AG09319 (cell line): ENCODE results near the gene HOXD4.

Experiments used
- DNase-seq: peaks from one replicate; pipeline ENCODE4 v3.0.0-alpha.2; 2010; ENCODE audit warnings: low read depth; ENCODE audit errors: extremely low read depth
- TF ChIP-seq, protein P1 (sequence below): IDR thresholded peaks from 2 replicates; pipeline ENCODE4 v1.5.1; 2011; ENCODE audit warnings: low read depth, mild to moderate bottlenecking, inconsistent platforms, low read length, moderate library complexity

The HOXD4 gene

GRCh38 chr2:176174382-176174823 is 23.1 kb downstream of the HOXD4 start:
- TF ChIP-seq, protein P1, sequence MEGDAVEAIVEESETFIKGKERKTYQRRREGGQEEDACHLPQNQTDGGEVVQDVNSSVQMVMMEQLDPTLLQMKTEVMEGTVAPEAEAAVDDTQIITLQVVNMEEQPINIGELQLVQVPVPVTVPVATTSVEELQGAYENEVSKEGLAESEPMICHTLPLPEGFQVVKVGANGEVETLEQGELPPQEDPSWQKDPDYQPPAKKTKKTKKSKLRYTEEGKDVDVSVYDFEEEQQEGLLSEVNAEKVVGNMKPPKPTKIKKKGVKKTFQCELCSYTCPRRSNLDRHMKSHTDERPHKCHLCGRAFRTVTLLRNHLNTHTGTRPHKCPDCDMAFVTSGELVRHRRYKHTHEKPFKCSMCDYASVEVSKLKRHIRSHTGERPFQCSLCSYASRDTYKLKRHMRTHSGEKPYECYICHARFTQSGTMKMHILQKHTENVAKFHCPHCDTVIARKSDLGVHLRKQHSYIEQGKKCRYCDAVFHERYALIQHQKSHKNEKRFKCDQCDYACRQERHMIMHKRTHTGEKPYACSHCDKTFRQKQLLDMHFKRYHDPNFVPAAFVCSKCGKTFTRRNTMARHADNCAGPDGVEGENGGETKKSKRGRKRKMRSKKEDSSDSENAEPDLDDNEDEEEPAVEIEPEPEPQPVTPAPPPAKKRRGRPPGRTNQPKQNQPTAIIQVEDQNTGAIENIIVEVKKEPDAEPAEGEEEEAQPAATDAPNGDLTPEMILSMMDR, result no peak
- DNase-seq, result no peak

DNA sequence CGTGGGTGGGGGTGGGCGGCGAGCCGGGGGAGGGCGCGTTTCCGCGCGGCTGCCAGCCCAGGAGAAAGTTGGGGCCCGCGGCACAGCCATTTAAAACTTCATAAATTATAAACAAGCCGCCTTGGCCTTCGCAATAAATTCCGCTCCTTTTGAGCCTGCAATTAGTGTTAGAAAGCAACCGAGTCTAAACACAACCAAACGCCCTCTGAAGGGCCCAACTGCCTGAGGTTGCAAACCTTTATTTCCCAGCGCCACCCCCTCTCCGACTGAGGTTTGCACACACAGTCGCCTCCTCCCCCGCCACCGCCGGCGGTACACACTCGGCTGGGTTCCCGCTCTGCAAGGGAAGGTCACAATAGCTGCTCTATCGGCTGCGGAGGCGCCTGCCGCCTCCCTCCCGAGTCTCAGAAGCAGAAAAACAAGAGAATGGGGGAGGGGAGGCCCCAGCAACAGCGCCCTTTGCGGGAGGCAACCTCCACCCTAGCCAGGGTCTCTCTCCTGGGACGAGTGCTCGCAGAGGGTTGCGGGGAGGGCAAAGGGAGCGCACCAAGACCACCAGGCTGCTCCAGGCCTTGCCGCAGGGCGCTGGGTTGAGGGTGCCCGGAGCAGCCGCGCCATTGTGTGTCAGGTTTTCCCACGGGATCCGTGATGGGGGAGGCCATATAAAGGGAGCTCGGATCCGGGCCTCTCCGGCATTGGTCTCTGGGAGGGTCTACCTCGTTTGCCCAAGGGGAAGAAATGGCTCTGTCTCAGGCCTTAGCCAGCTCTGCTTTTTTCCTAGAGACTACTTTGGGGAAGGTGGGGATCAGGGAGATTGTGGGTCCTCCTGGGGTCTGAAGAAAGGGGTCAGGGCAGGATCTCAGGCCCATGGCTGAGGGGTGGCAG is 23.7 kb downstream of the HOXD4 start:
- TF ChIP-seq, protein P1, result no peak
- no peak for DNase-seq

- DNase-seq, result no peak
- TF ChIP-seq, protein P1, result no peak
Observed at GRCh38 chr2:176175709-176176607, 24.6 kb downstream of the HOXD4 start.

DNA sequence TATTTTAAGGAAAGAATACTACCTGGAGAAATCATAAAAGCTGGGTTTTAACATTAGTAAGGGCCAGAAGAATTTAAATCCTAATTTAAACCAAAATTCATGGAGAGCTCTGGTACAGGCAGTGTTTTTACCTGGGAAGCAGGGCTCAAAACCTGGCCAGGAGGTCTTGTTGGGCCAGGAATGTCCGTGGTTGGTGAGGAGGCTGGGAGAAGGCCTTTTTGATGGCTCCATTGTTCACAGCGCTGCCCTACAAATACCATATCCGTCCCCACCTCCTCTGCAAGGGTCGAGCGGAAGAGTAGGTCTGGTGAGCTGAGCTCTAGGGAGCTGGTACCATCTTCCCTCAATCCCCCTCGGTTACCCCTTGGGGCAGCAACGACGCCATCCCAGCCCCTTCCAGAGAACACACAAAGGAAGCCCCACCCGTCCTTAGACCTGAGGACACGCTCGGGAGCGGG is 26.3 kb downstream of the HOXD4 start:
- no peak for DNase-seq
- TF ChIP-seq, protein P1, result no peak

GRCh38 chr2:176178038-176178756 is 26.8 kb downstream of the HOXD4 start:
- TF ChIP-seq, protein P1, result no peak
- DNase-seq, result no peak

DNA sequence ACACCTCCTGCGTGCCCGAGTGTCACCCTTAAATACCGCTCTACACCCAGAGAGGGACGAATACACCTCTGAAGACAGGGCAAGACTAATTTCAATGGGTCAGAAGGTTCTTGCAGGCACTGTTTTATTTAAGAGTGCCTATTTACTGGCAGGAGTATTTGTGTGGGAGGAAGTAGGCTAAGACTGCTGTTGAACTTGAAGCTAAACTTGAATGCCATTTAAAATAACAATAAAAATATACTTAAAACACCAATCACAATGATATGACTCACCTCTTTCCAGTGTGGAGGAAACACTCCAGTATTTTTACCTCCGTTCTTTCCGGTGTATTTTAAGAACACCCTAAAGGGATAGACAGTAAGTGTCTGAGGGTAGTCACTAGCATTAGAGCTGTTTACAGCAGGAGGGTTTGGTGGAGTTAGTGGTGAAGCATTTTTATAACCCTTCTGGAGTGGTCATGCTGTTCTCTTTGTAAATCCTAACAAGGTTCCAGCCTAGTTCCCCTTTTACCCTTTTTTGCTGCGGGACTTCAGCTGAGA is 27.5 kb downstream of the HOXD4 start:
- no peak for DNase-seq
- TF ChIP-seq, protein P1, result no peak
